GM12892 (cell line): Measurements from ENCODE around the gene IRS2.
"Not testable (repeated sequence)": the region's sequence is repeated elsewhere in the genome, so short reads cannot be mapped to it uniquely, and the experiment has no call there.

Source experiments
- DNase-seq: peaks from one replicate; pipeline ENCODE4 v3.0.0; 2011; ENCODE audit not compliant: insufficient read length
- FAIRE-seq: peaks from 2 replicates; lab custom pipeline; 2011; peaks lifted over from hg19 to GRCh38; lab: Jason Lieb, UNC
- POLR2A ChIP-seq: IDR thresholded peaks from 2 replicates; pipeline ENCODE4 v1.6.1; 2011; ENCODE audit warnings: low read depth, low read length, control low read depth
- POLR2AphosphoS5 ChIP-seq: IDR thresholded peaks from 2 replicates; pipeline ENCODE4 v1.6.1; 2011; ENCODE audit warnings: low read depth, low read length, control low read depth
- TAF1 ChIP-seq: IDR thresholded peaks from 2 replicates; pipeline ENCODE4 v1.6.1; 2011; ENCODE audit warnings: low read depth, mild to moderate bottlenecking, control low read depth, low read length, borderline replicate concordance

The IRS2 gene

DNA sequence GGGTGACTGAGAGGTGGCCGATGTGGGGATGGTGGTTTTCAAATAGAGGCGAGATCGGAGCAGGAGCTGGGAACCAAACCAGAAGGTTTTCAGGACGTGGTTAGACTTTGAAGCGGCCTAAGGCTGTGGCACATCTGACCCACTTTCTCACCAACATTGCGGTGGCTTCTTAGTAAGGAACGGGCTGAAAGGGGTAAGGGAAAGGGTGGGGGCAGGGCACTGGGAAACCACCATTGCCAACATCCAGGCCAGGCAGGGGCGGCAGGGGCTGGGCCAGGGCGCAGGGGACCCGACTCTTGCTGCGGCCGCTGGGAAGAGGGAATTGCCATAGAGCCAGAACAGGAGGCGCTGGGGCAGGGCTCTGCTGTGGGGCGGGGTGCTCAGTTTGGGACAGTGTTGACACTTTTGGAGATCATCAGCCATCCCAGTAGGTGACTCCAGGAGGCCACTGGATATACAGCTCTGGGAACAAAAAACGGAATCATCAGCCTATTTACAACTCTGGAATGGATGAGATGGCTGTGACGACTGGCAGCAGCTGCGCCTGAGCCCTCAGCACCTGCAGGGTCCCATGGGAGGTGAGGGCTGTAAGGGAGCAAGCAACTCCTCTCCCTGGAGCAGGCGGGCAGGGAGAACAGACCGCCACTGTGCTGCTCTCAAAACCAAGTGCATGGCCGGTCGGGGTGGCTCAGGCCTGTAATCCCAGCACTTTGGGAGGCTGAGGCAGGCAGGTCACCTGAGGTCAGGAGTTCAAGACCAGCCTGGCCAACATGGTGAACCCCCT is 52.2 kb downstream of the IRS2 start:
- FAIRE-seq (no peak), DNase-seq (no peak)
- TF ChIP-seq TAF1 (no peak), POLR2A (no peak), POLR2AphosphoS5 (no peak)

DNA sequence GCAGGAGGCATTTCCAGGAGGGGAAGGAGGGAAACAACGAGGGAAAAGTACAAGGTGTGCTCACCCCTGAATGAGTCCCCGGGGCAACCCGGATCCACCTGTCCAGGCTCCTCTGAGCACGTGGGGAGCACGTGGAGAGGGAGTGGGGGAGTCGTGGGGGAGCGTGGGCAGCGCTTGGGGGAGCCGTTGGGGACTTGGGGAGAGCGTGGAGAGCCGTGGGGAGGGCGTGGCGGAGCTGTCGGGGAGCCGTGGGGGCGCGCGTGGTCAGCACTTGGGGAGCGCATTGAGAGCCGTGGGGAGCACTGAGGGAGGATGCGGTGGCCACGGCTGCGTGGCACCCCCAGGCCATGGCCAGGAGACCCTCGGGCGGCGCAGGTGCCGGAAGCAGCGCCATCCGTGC is 52.8 kb downstream of the IRS2 start:
- DNase-seq (no peak), FAIRE-seq (no peak)
- TF ChIP-seq POLR2AphosphoS5, result no peak
- TF ChIP-seq TAF1, result no peak
- no peak for TF ChIP-seq POLR2A

DNA sequence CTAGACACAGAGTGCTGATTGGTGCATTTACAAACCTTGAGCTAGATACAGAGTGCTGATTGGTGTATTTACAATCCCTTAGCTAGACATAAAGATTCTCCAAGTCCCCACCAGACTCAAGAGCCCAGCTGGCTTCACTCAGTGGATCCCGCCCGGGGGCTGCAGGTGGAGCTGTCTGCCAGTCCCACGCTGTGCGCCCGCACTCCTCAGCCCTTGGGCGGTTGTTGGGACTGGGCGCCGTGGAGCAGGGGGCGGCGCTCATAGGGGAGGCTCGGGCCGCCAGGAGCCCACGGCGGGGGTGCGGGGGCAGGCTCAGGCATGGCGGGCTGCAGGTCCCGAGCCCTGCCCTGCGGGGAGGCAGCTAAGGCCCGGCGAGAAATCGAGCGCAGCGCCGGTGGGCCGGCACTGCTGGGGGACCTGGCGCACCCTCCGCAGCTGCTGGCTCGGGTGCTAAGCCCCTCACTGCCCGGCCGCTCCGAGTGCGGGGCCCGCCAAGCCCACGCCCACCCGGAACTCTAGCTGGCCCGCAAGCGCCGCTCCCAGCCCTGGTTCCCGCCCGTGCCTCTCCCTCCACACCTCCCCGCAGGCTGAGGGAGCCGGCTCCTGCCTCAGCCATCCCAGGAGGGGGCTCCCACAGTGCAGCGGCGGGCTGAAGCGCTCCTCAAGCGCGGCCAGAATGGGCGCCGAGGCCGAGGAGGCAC is 53.8 kb downstream of the IRS2 start:
- DNase-seq, FAIRE-seq: not testable (repeated sequence)

DNA sequence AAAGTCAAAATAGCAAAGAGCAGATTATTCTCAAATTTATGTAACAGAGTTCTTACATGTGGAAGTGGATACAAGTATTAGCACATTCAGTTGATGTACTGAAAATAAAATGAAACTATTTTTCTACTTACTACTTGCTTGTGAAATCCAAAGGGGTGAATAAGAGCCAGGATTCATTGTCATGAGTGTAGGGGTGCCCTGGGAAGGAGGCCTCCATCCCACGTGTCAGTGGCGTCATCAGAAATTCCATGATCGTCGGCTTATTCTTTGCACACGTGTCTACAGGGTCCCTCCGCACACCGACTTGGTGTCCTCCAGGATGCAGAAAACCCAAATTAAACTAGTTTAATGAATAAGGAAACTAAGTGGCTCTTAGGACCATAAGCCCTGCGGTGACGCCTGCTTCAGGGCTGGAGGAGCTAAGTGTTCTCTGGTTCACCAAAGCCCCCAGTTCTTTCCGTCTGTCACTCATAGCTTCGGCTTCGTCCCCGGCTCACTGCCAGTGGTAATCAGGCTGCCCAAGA is 55.5 kb downstream of the IRS2 start:
- no peak for FAIRE-seq
- DNase-seq, result no peak
- TF ChIP-seq TAF1 (no peak), POLR2AphosphoS5 (no peak), POLR2A (no peak)

DNA sequence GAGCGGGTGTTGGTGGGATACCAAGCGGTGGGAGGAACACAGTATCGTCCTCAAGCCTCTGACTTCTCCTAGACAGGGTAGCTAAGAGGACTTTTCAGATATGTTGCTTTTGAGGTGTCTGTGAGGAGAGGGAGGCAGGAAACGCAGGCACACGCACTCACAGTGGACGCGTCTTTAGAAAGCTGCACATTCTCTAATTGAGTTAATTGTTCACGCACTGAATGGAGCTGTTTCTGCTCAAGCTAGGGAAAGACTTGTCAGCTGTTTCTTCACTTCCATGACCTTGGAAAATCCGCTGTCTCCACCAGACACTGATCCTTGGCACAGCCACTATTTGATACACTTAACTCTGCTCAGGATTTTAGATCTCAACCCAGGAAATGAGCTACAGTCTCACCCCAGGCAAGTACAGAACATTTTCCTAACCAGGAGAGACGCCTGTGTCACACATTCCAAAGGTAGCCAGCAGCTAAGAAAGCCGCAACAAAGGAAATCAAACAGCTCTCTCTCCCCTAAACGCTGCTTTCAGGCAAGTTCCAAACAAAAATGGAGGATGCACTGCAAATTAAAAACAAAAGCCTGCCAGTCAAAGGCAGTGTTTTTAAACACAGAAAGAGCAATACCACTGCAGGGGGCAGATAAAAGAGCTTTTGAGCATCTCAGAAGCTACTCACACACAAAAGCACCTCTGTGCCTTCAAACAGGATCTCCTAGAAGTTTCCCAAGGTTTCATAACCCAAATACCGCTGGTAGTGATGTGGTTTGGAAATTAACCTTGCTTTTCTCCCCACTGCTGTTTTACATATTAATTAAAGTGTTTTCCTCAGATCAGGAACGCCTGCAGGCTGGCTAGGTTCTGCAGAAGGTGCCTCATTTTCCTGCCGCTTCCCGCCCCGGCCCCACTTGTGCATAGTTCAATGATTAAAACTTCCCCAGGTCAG is 57.3 kb downstream of the IRS2 start:
- TF ChIP-seq POLR2AphosphoS5, result no peak
- TF ChIP-seq POLR2A, result no peak
- no peak for TF ChIP-seq TAF1
- DNase-seq (no peak), FAIRE-seq (no peak)

DNA sequence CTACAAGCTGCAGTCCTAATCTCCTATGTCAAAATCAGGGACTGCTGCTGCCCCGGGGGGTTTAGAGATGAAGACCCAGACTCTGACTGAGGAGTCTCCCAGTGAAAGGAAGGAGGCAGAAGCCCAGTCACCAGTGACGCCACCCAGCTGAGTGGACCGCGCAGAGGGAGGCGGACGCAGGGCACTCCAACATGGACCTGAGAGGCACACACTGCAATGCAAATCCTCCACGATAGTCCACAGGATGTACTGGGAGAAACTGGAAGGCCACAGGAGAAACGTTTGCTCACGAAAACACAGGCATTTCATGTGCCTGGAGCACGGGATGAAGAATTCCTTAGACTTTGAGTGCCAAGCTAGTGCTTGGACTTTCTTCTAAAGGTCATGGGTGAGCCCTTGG is 58.3 kb downstream of the IRS2 start:
- no peak for FAIRE-seq
- no peak for DNase-seq
- TF ChIP-seq POLR2AphosphoS5, result no peak
- no peak for TF ChIP-seq TAF1
- TF ChIP-seq POLR2A, result no peak

DNA sequence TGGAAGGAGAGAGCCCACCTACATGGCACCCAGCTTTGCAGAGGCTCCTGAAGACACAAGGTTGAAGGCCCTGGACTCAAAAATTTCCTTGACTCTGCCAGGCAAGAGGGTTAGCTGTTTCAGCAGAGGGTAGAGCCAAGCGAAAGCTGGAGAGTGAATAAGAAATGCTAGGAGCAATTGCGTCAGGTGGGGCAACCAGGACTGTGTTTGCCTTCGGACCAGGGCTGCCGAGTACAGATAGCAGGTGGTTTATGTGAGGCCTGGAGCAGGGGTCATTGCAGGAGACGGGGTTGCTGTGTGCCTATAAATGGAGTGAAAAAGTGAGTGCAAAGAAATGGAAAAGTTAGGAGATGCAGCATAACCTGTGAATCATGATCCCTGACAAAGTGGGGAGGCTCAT is 59.1 kb downstream of the IRS2 start:
- no peak for DNase-seq
- no peak for FAIRE-seq
- TF ChIP-seq POLR2AphosphoS5 (no peak), TAF1 (no peak), POLR2A (no peak)

DNA sequence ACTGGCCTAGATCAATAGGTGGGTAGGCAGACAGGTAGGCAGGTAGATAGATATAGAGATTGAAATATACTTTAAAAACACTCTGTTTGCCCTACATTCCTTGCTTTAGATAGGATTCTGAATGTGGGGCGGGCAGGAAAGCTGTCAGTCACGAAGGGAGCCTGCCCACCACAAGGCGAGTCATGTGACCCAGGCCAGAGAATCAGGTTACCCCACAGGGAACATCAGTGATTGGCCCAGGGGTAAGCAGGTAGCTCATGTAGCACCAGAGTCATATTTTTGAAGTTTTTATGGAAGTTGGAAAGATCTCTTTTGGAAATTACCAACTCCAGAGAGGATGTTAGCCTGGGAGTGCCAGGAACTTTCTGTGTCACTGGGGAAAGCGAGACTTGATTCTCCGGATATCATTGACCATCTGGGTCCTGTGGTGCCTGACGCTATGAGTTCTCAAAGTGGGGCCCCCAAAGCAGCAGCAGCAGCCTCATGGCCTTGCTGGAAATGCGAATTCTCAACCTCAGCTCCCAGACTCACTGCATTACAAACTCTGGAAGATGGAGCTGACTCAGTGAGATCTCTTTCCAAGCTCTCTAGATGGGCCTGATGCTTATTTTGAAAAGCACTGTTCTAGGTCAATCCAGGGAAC is 60.3 kb downstream of the IRS2 start:
- no peak for FAIRE-seq
- TF ChIP-seq TAF1, result no peak
- TF ChIP-seq POLR2AphosphoS5, result no peak
- TF ChIP-seq POLR2A, result no peak
- no peak for DNase-seq

DNA sequence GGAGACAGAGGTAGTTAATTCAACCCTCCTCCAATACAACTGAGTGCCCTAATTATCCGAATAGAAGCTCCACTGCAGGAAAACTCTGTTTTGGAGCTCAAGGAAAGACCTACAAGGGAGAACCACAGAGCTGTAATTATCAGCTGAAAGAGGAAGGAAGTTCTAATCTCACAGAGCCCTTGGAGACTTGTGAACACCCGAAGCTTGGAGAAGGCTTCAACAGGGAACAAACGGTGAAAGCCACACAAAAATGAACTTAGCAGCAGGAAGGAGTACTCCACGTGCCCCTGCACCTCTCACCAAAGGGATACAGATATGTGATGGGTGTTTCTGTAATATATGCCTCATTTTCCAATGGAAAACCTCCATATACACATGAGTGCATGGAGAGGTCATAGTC is 61.1 kb downstream of the IRS2 start:
- FAIRE-seq (no peak), DNase-seq (no peak)
- TF ChIP-seq POLR2AphosphoS5 (no peak), TAF1 (no peak), POLR2A (no peak)

DNA sequence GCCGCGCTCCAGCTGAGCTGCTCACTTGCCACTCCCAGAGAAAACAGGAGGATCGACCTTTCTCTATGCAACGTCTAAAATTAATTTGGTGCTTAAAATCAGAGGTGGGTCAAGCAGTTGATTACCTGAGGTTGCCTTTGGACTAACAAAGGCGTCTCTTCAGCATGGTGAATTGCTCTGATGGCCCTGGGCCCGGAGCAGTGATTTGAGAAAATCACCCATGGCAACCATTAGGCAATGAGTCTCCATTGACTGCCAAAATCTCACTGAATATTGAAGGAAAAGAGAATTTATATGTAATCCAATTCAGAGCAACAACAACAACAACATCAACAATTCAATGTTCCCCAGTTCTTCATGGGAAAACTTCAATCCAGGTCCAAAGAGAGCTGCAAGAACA is 61.8 kb downstream of the IRS2 start:
- FAIRE-seq, result no peak
- TF ChIP-seq POLR2A, result no peak
- TF ChIP-seq POLR2AphosphoS5, result no peak
- no peak for TF ChIP-seq TAF1
- DNase-seq, result no peak
